ENCODE measurements around the gene IER2. TPM values are rescaled to one million over a fixed set of nuclear protein-coding genes. Genes with fewer than 3 reads are reported as not detected.
"Not testable (repeated sequence)": the region's sequence is repeated elsewhere in the genome, so short reads cannot be mapped to it uniquely, and the experiment has no call there.

IER2 gene
- total and polyA plus RNA-seq, 2 donors (not counting 3 experiments of a cell fraction or from before 2014, with no cell fraction given), result 60.6 to 81.6 TPM

GRCh38 chr19:13149173-13149627, 1.0 kb upstream of the IER2 start:
- H3K4me2 ChIP-seq (ENCODE audit: insufficient read depth, low read length), result peak overlapping the region; percentile 12
- H3K9me1 ChIP-seq (replicated peaks; ENCODE audit: control insufficient read depth, extremely low read depth, insufficient read depth, low read length); H3K36me3 ChIP-seq (ENCODE audit: control insufficient read depth in 2 of 2, extremely low read depth in 1 of 2, insufficient read depth in 2 of 2, low read length in 2 of 2); dilution Hi-C loops (cut with MboI; ENCODE audit: extremely low pct_ligation_motif_present, low sequenced_read_pairs); H3K9ac ChIP-seq (replicated peaks; ENCODE audit: extremely low read depth, insufficient read depth, low read length); BruUV-seq (replicated peaks); H3K27me3 ChIP-seq (ENCODE audit: control insufficient read depth in 2 of 2, insufficient read depth in 2 of 2, low read length in 2 of 2); H3K9me3 ChIP-seq (replicated peaks; ENCODE audit: control insufficient read depth, insufficient read depth, low read length); H4K20me1 ChIP-seq (replicated peaks; ENCODE audit: control insufficient read depth, extremely low read depth, insufficient read depth, low read length); intact Hi-C loops (cut with micrococcal nuclease); FAIRE-seq; H3K27ac ChIP-seq (ENCODE audit: insufficient read depth, low read depth, low read length); H3K4me1 ChIP-seq (ENCODE audit: control insufficient read depth, extremely low read depth, insufficient read depth, low read length); DNase-seq (ENCODE audit: low read depth, low spot score): not testable (repeated sequence)
- H2AFZ ChIP-seq (ENCODE audit: low read depth, low read length), result peak overlapping the region; percentile 2
- peaks cover 32% of the 10 kb centered on the region for H3K79me2 ChIP-seq (ENCODE audit: control insufficient read depth, insufficient read depth, low read length)
- ChIA-PET POLR2A (interaction anchor here (0.7 to 1.1 kb wide), 2 partner anchors 103 to 358 kb away, joined by 3 to 9 read pairs; partner anchors contain the start of gene JUNB), CTCF (interaction anchor here (0.5 to 2.3 kb wide), 10 partner anchors 12 to 302 kb away, joined by 3 to 22 read pairs (median 4); partner anchors contain the start of gene NACC1)
- peak overlapping the region in 2 of 3 experiments; percentile 69 to 97 for H3K4me3 ChIP-seq (replicated peaks in 1 of 3; ENCODE audit: insufficient read depth in 1 of 3, low read depth in 1 of 3, low read length in 3 of 3)

- intact Hi-C loops (cut with micrococcal nuclease), result loop anchor here (2.0 to 5.0 kb wide), 4 partner anchors 63 to 701 kb away; no protein-coding TSS in a partner anchor
- BruUV-seq (replicated peaks), result no TSS peak
- H3K79me2 ChIP-seq (ENCODE audit: control insufficient read depth, insufficient read depth, low read length), result peaks cover 37% of the 10 kb centered on the region
- peak overlapping the region; percentile 90 for H3K27ac ChIP-seq (ENCODE audit: insufficient read depth, low read depth, low read length)
- no peaks in the 10 kb centered on the region for H4K20me1 ChIP-seq (replicated peaks; ENCODE audit: control insufficient read depth, extremely low read depth, insufficient read depth, low read length)
- DNase-seq (ENCODE audit: low read depth, low spot score) (peak; percentile 61), FAIRE-seq (no peak)
- ChIA-PET POLR2A (interaction anchor here (0.7 to 1.3 kb wide), 3 partner anchors 32 to 358 kb away, joined by 3 to 9 read pairs (median 3); partner anchors contain the start of genes JUNB and NACC1), CTCF (interaction anchor here (0.7 to 2.3 kb wide), 14 partner anchors 12 to 302 kb away, joined by 3 to 22 read pairs (median 4); partner anchors contain the start of gene NACC1)
- H2AFZ ChIP-seq (ENCODE audit: low read depth, low read length), result peak overlapping the region; percentile 2
- H3K36me3 ChIP-seq (ENCODE audit: control insufficient read depth in 2 of 2, extremely low read depth in 1 of 2, insufficient read depth in 2 of 2, low read length in 2 of 2), result peaks cover under 1 to 2% of the 10 kb centered on the region in 2 experiments
- peak overlapping the region; percentile 95 for H3K9ac ChIP-seq (replicated peaks; ENCODE audit: extremely low read depth, insufficient read depth, low read length)
- H3K9me3 ChIP-seq (replicated peaks; ENCODE audit: control insufficient read depth, insufficient read depth, low read length), result no peaks in the 10 kb centered on the region
- no peaks in the 10 kb centered on the region for H3K27me3 ChIP-seq (ENCODE audit: control insufficient read depth in 2 of 2, insufficient read depth in 2 of 2, low read length in 2 of 2)
- H3K9me1 ChIP-seq (replicated peaks; ENCODE audit: control insufficient read depth, extremely low read depth, insufficient read depth, low read length), result no peaks in the 10 kb centered on the region
- dilution Hi-C loops (cut with MboI; ENCODE audit: extremely low pct_ligation_motif_present, low sequenced_read_pairs), result no loop called here
- TF ChIP-seq EZH2 (IDR thresholded peaks at IDR 0.05; ENCODE audit: borderline replicate concordance, low read depth, low read length, severe bottlenecking) (no peak), POLR2A (IDR thresholded peaks at IDR 0.05; ENCODE audit: low read depth, low read length) (no peak), JUN (IDR thresholded peaks at IDR 0.05; ENCODE audit: borderline replicate concordance, insufficient read depth, insufficient read length, low read depth) (no peak), POLR2AphosphoS5 (IDR thresholded peaks at IDR 0.05; ENCODE audit: insufficient read depth, low read depth, low read length) (no peak), FOS (IDR thresholded peaks at IDR 0.05; ENCODE audit: borderline replicate concordance, insufficient read depth, low read length) (no peak), GATA2 (IDR thresholded peaks at IDR 0.05; ENCODE audit: insufficient read depth, insufficient read length, low read depth, low read length) (no peak), MYC (IDR thresholded peaks at IDR 0.05; ENCODE audit: low read depth, low read length) (no peak), MAX (IDR thresholded peaks at IDR 0.05; ENCODE audit: insufficient read depth, insufficient read length) (no peak)
- TF ChIP-seq, protein P1, sequence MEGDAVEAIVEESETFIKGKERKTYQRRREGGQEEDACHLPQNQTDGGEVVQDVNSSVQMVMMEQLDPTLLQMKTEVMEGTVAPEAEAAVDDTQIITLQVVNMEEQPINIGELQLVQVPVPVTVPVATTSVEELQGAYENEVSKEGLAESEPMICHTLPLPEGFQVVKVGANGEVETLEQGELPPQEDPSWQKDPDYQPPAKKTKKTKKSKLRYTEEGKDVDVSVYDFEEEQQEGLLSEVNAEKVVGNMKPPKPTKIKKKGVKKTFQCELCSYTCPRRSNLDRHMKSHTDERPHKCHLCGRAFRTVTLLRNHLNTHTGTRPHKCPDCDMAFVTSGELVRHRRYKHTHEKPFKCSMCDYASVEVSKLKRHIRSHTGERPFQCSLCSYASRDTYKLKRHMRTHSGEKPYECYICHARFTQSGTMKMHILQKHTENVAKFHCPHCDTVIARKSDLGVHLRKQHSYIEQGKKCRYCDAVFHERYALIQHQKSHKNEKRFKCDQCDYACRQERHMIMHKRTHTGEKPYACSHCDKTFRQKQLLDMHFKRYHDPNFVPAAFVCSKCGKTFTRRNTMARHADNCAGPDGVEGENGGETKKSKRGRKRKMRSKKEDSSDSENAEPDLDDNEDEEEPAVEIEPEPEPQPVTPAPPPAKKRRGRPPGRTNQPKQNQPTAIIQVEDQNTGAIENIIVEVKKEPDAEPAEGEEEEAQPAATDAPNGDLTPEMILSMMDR (IDR thresholded peaks at IDR 0.05; ENCODE audit: extremely low read depth in 1 of 2, insufficient read depth in 1 of 2, low read depth in 1 of 2, low read length in 2 of 2), result no peak
- peak overlapping the region; percentile 12 for H3K4me2 ChIP-seq (ENCODE audit: insufficient read depth, low read length)
- peaks cover 7% of the 10 kb centered on the region for H3K4me1 ChIP-seq (ENCODE audit: control insufficient read depth, extremely low read depth, insufficient read depth, low read length)
- H3K4me3 ChIP-seq (replicated peaks in 1 of 3; ENCODE audit: insufficient read depth in 1 of 3, low read depth in 1 of 3, low read length in 3 of 3), result peak overlapping the region; percentile 50 to 97 (median 69)
Measured at GRCh38 chr19:13149628-13150186, 504 bp upstream of the IER2 start.

Data from endothelial cell of umbilical vein (primary cell).